Central memory CD8-positive, alpha-beta T cell (primary cell): ENCODE results near the gene FOXRED2.

Source experiments
- ATAC-seq: fragments of 150-1000 bp; cut with Tn5 transposase; replicated peaks from 2 replicates; pipeline ENCODE4 v1.10.0; 2022; ENCODE audit warnings: mild to moderate bottlenecking, moderate FRiP score, moderate number of reproducible peaks; ENCODE audit not compliant: poor library complexity, severe bottlenecking; ENCODE audit errors: extremely low read depth
- DNase-seq, 2 donors: peaks; one replicate each; pipeline ENCODE4 v3.0.0; 2021; ENCODE audit warnings: low spot score in 2 of 2
- H3K27ac Mint-ChIP-seq: one replicate; pipeline ENCODE4 v1.8.0; 2022; ENCODE audit warnings: low read depth, mild to moderate bottlenecking, moderate library complexity, mixed read lengths
- H3K27me3 Mint-ChIP-seq: one replicate; pipeline ENCODE4 v1.8.0; 2022; ENCODE audit warnings: mixed read lengths
- H3K36me3 Mint-ChIP-seq: one replicate; pipeline ENCODE4 v1.8.0; 2022; ENCODE audit warnings: mild to moderate bottlenecking, moderate library complexity, mixed read lengths; ENCODE audit not compliant: insufficient read depth
- H3K4me1 Mint-ChIP-seq: one replicate; pipeline ENCODE4 v1.8.0; 2022; ENCODE audit warnings: mixed read lengths
- H3K4me3 Mint-ChIP-seq: one replicate; pipeline ENCODE4 v1.8.0; 2022; ENCODE audit warnings: mild to moderate bottlenecking, moderate library complexity, mixed read lengths
- H3K9me3 Mint-ChIP-seq: one replicate; pipeline ENCODE4 v1.8.0; 2022; ENCODE audit warnings: mixed read lengths

Gene FOXRED2

GRCh38 chr22:36506637-36507517, at the start of gene FOXRED2:
TSS of gene FOXRED2 (minus strand) at chr22:36507040. CDS start at chr22:36506422, 618 bp downstream.
- DNase-seq, result peak; percentile 80 to 83
- Mint-ChIP-seq H3K27me3 (no peaks in the 10 kb centered on the region), H3K9me3 (no peaks in the 10 kb centered on the region), H3K27ac (peak within 1 kb of the TSS; percentile 53), H3K36me3 (peaks cover 20% of the 10 kb centered on the region), H3K4me1 (peaks cover 14% of the 10 kb centered on the region), H3K4me3 (peak within 1 kb of the TSS; percentile 69)
- peak; percentile 98 for ATAC-seq

- no peaks in the 10 kb centered on the region for H3K36me3 Mint-ChIP-seq
- no peaks in the 10 kb centered on the region for H3K9me3 Mint-ChIP-seq
- H3K27me3 Mint-ChIP-seq, result peaks cover 73% of the 10 kb centered on the region
- ATAC-seq (no peak), DNase-seq (no peak)
- no peak overlapping the region for H3K4me3 Mint-ChIP-seq
- H3K4me1 Mint-ChIP-seq, result no peaks in the 10 kb centered on the region
- H3K27ac Mint-ChIP-seq, result no peak overlapping the region
Observed at GRCh38 chr22:36554098-36554497, 47.3 kb upstream of the FOXRED2 start.

- no peak for DNase-seq
- H3K4me3 Mint-ChIP-seq, result no peak overlapping the region
Observed at GRCh38 chr22:36552289-36552688, 45.4 kb upstream of the FOXRED2 start.

GRCh38 chr22:36550701-36551495, 44.1 kb upstream of the FOXRED2 start:
- DNase-seq (no peak), ATAC-seq (no peak)
- Mint-ChIP-seq H3K4me1 (no peaks in the 10 kb centered on the region), H3K36me3 (no peaks in the 10 kb centered on the region), H3K9me3 (no peaks in the 10 kb centered on the region), H3K4me3 (no peak overlapping the region), H3K27me3 (peaks cover 85% of the 10 kb centered on the region), H3K27ac (no peak overlapping the region)

More at GRCh38 chr22:36552289-36552688, 45.4 kb upstream of the FOXRED2 start:
- Mint-ChIP-seq H3K36me3 (no peaks in the 10 kb centered on the region), H3K27me3 (peaks cover 85% of the 10 kb centered on the region), H3K27ac (no peak overlapping the region), H3K4me1 (no peaks in the 10 kb centered on the region), H3K9me3 (no peaks in the 10 kb centered on the region)
- ATAC-seq, result no peak

GRCh38 chr22:36549033-36549432, 42.2 kb upstream of the FOXRED2 start:
- no peak overlapping the region for H3K4me3 Mint-ChIP-seq
- H3K4me1 Mint-ChIP-seq, result no peaks in the 10 kb centered on the region
- H3K27ac Mint-ChIP-seq, result no peak overlapping the region
- H3K27me3 Mint-ChIP-seq, result peaks cover 75% of the 10 kb centered on the region
- no peaks in the 10 kb centered on the region for H3K36me3 Mint-ChIP-seq
- ATAC-seq (no peak), DNase-seq (no peak)
- H3K9me3 Mint-ChIP-seq, result no peaks in the 10 kb centered on the region

GRCh38 chr22:36548606-36549005, 41.8 kb upstream of the FOXRED2 start:
- ATAC-seq (no peak), DNase-seq (no peak)
- Mint-ChIP-seq H3K36me3 (no peaks in the 10 kb centered on the region), H3K4me1 (no peaks in the 10 kb centered on the region), H3K27me3 (peaks cover 71% of the 10 kb centered on the region), H3K9me3 (no peaks in the 10 kb centered on the region), H3K4me3 (no peak overlapping the region), H3K27ac (no peak overlapping the region)

GRCh38 chr22:36546932-36547331, 40.1 kb upstream of the FOXRED2 start:
- ATAC-seq (no peak), DNase-seq (no peak)
- no peaks in the 10 kb centered on the region for H3K36me3 Mint-ChIP-seq
- no peaks in the 10 kb centered on the region for H3K9me3 Mint-ChIP-seq
- H3K4me1 Mint-ChIP-seq, result no peaks in the 10 kb centered on the region
- no peak overlapping the region for H3K4me3 Mint-ChIP-seq
- H3K27ac Mint-ChIP-seq, result no peak overlapping the region
- peaks cover 64% of the 10 kb centered on the region for H3K27me3 Mint-ChIP-seq

GRCh38 chr22:36546092-36546804, 39.4 kb upstream of the FOXRED2 start:
- Mint-ChIP-seq H3K4me3 (no peak overlapping the region), H3K27ac (no peak overlapping the region), H3K9me3 (no peaks in the 10 kb centered on the region), H3K27me3 (peaks cover 57% of the 10 kb centered on the region), H3K36me3 (no peaks in the 10 kb centered on the region), H3K4me1 (no peaks in the 10 kb centered on the region)
- DNase-seq, result no peak
- ATAC-seq, result no peak

GRCh38 chr22:36544107-36544620, 37.3 kb upstream of the FOXRED2 start:
- ATAC-seq, result no peak
- Mint-ChIP-seq H3K36me3 (peaks cover under 1% of the 10 kb centered on the region), H3K4me3 (no peak overlapping the region), H3K27ac (no peak overlapping the region), H3K4me1 (no peaks in the 10 kb centered on the region), H3K9me3 (no peaks in the 10 kb centered on the region), H3K27me3 (peaks cover 57% of the 10 kb centered on the region)
- no peak for DNase-seq

- peaks cover 45% of the 10 kb centered on the region for H3K27me3 Mint-ChIP-seq
- H3K4me1 Mint-ChIP-seq, result no peaks in the 10 kb centered on the region
- no peak overlapping the region for H3K4me3 Mint-ChIP-seq
- DNase-seq, result no peak
- H3K27ac Mint-ChIP-seq, result no peak overlapping the region
- no peak for ATAC-seq
- peaks cover 3% of the 10 kb centered on the region for H3K36me3 Mint-ChIP-seq
- no peaks in the 10 kb centered on the region for H3K9me3 Mint-ChIP-seq
Observed at GRCh38 chr22:36541831-36542411, 35.1 kb upstream of the FOXRED2 start.

GRCh38 chr22:36540867-36541642, 34.2 kb upstream of the FOXRED2 start:
- H3K27me3 Mint-ChIP-seq, result peaks cover 36% of the 10 kb centered on the region
- H3K27ac Mint-ChIP-seq, result no peak overlapping the region
- no peak for ATAC-seq
- H3K9me3 Mint-ChIP-seq, result no peaks in the 10 kb centered on the region
- no peak overlapping the region for H3K4me3 Mint-ChIP-seq
- no peak for DNase-seq
- H3K4me1 Mint-ChIP-seq, result no peaks in the 10 kb centered on the region
- peaks cover 3% of the 10 kb centered on the region for H3K36me3 Mint-ChIP-seq
